HepG2 (cell line): ENCODE data around the gene RPS6KA2.

Experiments used
- ADNP ChIP-seq: sonication (generic); formaldehyde crosslinking; IDR thresholded peaks from 2 replicates; pipeline ENCODE4 v1.4.0; 2020; ENCODE audit warnings: missing genetic modification reagents
- CREM ChIP-seq, 2 experiments: sonication (generic) in 1 of 2; formaldehyde crosslinking in 1 of 2; IDR thresholded peaks; 2 replicates each; pipeline versions ENCODE4 v1.4.0 to v1.6.1; 2016 to 2020; ENCODE audit warnings: antibody characterized with exemption in 1 of 2, mild to moderate bottlenecking in 1 of 2, missing genetic modification reagents in 1 of 2
- EED ChIP-seq: sonication (generic); formaldehyde crosslinking; IDR thresholded peaks from 2 replicates; pipeline ENCODE4 v1.5.0; 2020; ENCODE audit warnings: mild to moderate bottlenecking, missing genetic modification reagents
- MED8 ChIP-seq: sonication (generic); formaldehyde crosslinking; IDR thresholded peaks from 2 replicates; pipeline ENCODE4 v1.8.1; 2023; ENCODE audit warnings: mild to moderate bottlenecking, missing genetic modification reagents; ENCODE audit not compliant: insufficient replicate concordance
- MEIS1 ChIP-seq: sonication (generic); formaldehyde crosslinking; IDR thresholded peaks from 2 replicates; pipeline ENCODE4 v1.9.0; 2021; ENCODE audit warnings: mild to moderate bottlenecking, missing genetic modification reagents, moderate library complexity, borderline replicate concordance
- NR2F1 ChIP-seq, 2 experiments: fragments of 450-650 bp in 1 of 2; formaldehyde crosslinking in 1 of 2; IDR thresholded peaks; 2 replicates each; pipeline versions ENCODE4 v1.5.0 to v1.6.1; 2016 to 2020; ENCODE audit warnings: mild to moderate bottlenecking in 1 of 2, missing compliant biosample characterization in 1 of 2, missing genetic modification reagents in 1 of 2, moderate library complexity in 1 of 2
- PHF8 ChIP-seq: sonication (generic); formaldehyde crosslinking; IDR thresholded peaks from 2 replicates; pipeline ENCODE4 v1.5.0; 2020; ENCODE audit warnings: missing genetic modification reagents
- RAD21 ChIP-seq: fragments of 450-650 bp; formaldehyde crosslinking; IDR thresholded peaks from 2 replicates; pipeline ENCODE4 v1.5.0; 2020; ENCODE audit warnings: mild to moderate bottlenecking
- YY1 ChIP-seq: IDR thresholded peaks from 2 replicates; pipeline ENCODE4 v1.6.1; 2011; ENCODE audit warnings: low read length, low read depth, moderate library complexity, mild to moderate bottlenecking; ENCODE audit not compliant: insufficient read depth, insufficient replicate concordance
- ZMAT3 ChIP-seq: sonication (generic); formaldehyde crosslinking; conservative IDR thresholded peaks from 2 replicates; pipeline ENCODE4 v1.7.0; 2021; ENCODE audit warnings: missing genetic modification reagents
- ZNF263 ChIP-seq: sonication (generic); formaldehyde crosslinking; IDR thresholded peaks from 2 replicates; pipeline ENCODE4 v1.4.0; 2020; ENCODE audit warnings: missing genetic modification reagents
- TF ChIP-seq, protein P1 (sequence below): sonication (generic); formaldehyde crosslinking; IDR thresholded peaks from 2 replicates; pipeline ENCODE4 v1.5.0; 2020; ENCODE audit warnings: mild to moderate bottlenecking, missing genetic modification reagents, moderate library complexity
- TF ChIP-seq, protein P2 (sequence below): IDR thresholded peaks from 2 replicates; pipeline ENCODE4 v1.6.1; 2016; ENCODE audit warnings: missing compliant biosample characterization, missing genetic modification reagents, borderline replicate concordance

DNA sequence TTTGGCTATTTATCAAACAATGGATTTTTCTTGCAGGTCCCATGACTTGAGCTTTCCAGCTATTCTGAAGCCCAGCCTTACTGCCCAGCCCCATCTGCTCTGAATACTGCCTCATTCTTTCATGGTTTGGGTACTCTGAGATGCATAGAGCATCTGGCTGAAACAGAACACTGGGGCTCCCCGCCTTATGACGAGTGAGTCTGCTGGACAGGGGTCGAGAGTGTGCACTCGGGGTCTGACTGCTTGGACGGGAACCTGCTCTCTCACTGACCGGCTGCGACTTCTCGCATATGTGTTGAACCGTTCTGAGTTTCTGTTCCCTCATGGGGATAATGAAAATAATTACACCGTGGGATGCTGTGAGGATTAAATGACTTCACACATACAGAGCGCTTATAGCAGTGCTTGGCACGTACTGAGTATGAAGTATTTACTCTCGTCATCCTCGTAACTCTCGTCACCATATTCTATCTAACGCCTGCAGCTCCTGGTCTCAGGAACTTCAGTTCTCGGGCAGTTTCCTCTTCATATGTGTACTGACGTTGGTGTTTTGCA is 184.8 kb downstream of the RPS6KA2 start:
- no peak for TF ChIP-seq ZNF263 (CRISPR knock-in tag)
- no peak for TF ChIP-seq EED (CRISPR knock-in tag)
- no peak for TF ChIP-seq MEIS1 (CRISPR knock-in tag)
- TF ChIP-seq NR2F1 (CRISPR knock-in tag; IDR thresholded peaks at IDR 0.05), result no peak
- TF ChIP-seq MED8, result no peak
- TF ChIP-seq RAD21 (CRISPR knock-in tag), result no peak
- TF ChIP-seq PHF8 (CRISPR knock-in tag), result no peak
- TF ChIP-seq ZMAT3 (CRISPR knock-in tag), result no peak
- TF ChIP-seq CREM (IDR thresholded peaks at IDR 0.05), result no peak
- TF ChIP-seq CREM (CRISPR knock-in tag; IDR thresholded peaks at IDR 0.05), result no peak
- TF ChIP-seq, protein P1, sequence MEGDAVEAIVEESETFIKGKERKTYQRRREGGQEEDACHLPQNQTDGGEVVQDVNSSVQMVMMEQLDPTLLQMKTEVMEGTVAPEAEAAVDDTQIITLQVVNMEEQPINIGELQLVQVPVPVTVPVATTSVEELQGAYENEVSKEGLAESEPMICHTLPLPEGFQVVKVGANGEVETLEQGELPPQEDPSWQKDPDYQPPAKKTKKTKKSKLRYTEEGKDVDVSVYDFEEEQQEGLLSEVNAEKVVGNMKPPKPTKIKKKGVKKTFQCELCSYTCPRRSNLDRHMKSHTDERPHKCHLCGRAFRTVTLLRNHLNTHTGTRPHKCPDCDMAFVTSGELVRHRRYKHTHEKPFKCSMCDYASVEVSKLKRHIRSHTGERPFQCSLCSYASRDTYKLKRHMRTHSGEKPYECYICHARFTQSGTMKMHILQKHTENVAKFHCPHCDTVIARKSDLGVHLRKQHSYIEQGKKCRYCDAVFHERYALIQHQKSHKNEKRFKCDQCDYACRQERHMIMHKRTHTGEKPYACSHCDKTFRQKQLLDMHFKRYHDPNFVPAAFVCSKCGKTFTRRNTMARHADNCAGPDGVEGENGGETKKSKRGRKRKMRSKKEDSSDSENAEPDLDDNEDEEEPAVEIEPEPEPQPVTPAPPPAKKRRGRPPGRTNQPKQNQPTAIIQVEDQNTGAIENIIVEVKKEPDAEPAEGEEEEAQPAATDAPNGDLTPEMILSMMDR (CRISPR knock-in tag), result no peak
- TF ChIP-seq ADNP (CRISPR knock-in tag), result no peak
- TF ChIP-seq YY1, result no peak
- TF ChIP-seq, protein P2, sequence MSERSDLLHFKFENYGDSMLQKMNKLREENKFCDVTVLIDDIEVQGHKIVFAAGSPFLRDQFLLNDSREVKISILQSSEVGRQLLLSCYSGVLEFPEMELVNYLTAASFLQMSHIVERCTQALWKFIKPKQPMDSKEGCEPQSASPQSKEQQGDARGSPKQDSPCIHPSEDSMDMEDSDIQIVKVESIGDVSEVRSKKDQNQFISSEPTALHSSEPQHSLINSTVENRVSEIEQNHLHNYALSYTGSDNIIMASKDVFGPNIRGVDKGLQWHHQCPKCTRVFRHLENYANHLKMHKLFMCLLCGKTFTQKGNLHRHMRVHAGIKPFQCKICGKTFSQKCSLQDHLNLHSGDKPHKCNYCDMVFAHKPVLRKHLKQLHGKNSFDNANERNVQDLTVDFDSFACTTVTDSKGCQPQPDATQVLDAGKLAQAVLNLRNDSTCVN, result no peak
